Activated CD4-positive, alpha-beta memory T cell treated with anti-CD3 and anti-CD28 coated beads, Interleukin-2, amount 10 ng/mL, durations not matched to agents 7 days and 5 days (primary cell): ENCODE data around the gene RFK. TPM values are rescaled to one million over a fixed set of nuclear protein-coding genes. Genes with fewer than 3 reads are reported as not detected.
A peak's percentile ranks its signal among the peaks of the same experiment; 100 is the strongest.

ENCODE experiments used
- CTCF ChIA-PET: fragments of 350-600 bp; sonication (Branson Sonifier 250); formaldehyde crosslinking; loops from one replicate; lab custom pipeline; 2021; ENCODE audit warnings: antibody characterized with exemption, inconsistent platforms; lab: Charles Lee
- POLR2A ChIA-PET: fragments of 350-600 bp; sonication (Branson Sonifier 250); formaldehyde crosslinking; loops from one replicate; lab custom pipeline; 2021; ENCODE audit warnings: antibody characterized with exemption; lab: Charles Lee
- DNase-seq: peaks from one replicate; pipeline ENCODE4 v3.0.0-alpha.2; 2020
- H3K27ac Mint-ChIP-seq: one replicate; pipeline ENCODE4 v1.8.0; 2021; ENCODE audit warnings: mild to moderate bottlenecking, mixed read lengths
- H3K27me3 Mint-ChIP-seq: one replicate; pipeline ENCODE4 v1.8.0; 2021; ENCODE audit warnings: mixed read lengths
- H3K36me3 Mint-ChIP-seq: one replicate; pipeline ENCODE4 v1.8.0; 2021; ENCODE audit warnings: low read depth, mixed read lengths
- H3K4me1 Mint-ChIP-seq: one replicate; pipeline ENCODE4 v1.8.0; 2021; ENCODE audit warnings: mixed read lengths
- H3K4me3 Mint-ChIP-seq: one replicate; pipeline ENCODE4 v1.8.0; 2021; ENCODE audit warnings: mild to moderate bottlenecking, mixed read lengths
- H3K9me3 Mint-ChIP-seq: one replicate; pipeline ENCODE4 v1.8.0; 2021; ENCODE audit warnings: mixed read lengths
- total RNA-seq, 2 experiments: library from RNA; stranded (reverse); gene quantifications; one replicate each; pipeline ENCODE4 v1.2.3, GENCODE V29; 2021

RFK gene
- total RNA-seq, 2 experiments from 2014 or later = 18.4 to 18.7 TPM

DNA sequence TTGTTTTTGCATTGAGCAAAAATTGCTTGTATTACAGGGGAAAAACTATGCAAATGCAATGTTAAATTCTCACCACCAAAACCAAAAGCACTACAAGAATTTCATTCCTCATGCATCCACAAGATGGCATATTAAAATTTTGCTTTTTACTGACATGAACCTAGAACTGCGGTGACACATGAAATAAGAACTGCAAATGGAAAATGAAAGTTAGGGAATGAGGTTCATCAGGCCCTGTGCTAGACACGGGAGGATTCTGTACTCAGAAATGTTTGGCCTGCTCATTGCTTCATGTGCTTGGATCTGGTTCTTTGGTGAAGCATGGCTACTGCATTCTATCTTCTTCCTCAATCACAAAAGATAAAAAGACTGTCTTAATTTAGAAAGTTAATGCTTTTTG lies 9.1 kb upstream of the RFK start:
- Mint-ChIP-seq H3K4me1 (peaks cover 38% of the 10 kb centered on the region), H3K36me3 (no peaks in the 10 kb centered on the region), H3K9me3 (no peaks in the 10 kb centered on the region), H3K4me3 (peak overlapping the region; percentile 46), H3K27me3 (no peaks in the 10 kb centered on the region), H3K27ac (peak overlapping the region; percentile 47)
- ChIA-PET POLR2A (no interaction called here), CTCF (interaction anchor here (1.7 kb wide), 1 partner anchor 9 kb away, joined by 11 read pairs; the partner anchor contains the start of gene RFK)
- DNase-seq = peak; percentile 32

DNA sequence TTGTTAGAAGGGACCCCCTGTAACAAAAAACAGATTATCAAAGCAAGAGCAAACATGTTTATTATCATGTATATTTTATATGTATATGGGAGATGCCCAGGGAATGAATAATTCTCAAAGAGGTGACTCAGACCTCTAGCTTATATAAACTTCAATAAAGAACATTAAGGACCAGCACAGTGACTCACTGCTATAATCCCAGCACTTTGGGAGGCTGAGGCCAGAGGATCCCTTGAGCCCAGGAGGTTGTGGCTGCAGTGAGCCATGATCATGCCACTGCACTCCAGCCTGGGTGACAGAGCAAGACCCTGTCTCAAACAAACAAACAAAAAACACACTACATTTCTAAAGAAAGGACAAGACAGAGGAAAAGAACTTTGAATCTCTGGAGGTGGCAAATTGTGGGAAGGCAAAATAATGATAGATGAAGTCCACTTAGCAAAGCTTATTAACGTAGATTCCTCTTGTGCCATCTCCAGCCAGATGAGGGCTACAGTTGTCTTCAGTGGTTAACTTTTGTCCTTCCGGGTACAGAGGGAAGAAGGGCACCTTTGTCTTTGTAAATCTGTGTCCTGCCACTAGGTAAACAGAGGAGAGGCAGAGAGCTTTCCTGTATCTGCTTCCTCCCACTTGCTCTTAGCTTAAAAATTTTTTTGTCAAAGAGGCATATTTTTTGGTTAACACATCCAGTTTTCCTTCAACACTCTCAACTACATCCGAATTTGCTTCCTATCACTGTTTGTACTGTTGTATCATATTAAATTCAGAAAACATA lies 7.5 kb upstream of the RFK start:
- H3K27ac Mint-ChIP-seq = no peak overlapping the region
- no peak overlapping the region for H3K4me3 Mint-ChIP-seq
- POLR2A ChIA-PET = interaction anchor here (1.0 kb wide), 1 partner anchor 8 kb away, joined by 4 read pairs; the partner anchor contains the start of gene RFK
- peaks cover 37% of the 10 kb centered on the region for H3K4me1 Mint-ChIP-seq
- H3K9me3 Mint-ChIP-seq = no peaks in the 10 kb centered on the region
- no peak for DNase-seq
- CTCF ChIA-PET = interaction anchor here (0.9 to 1.7 kb wide), 6 partner anchors 8 to 306 kb away, joined by 3 to 11 read pairs (median 4); partner anchors contain the start of gene RFK
- no peaks in the 10 kb centered on the region for H3K27me3 Mint-ChIP-seq
- H3K36me3 Mint-ChIP-seq = no peaks in the 10 kb centered on the region

DNA sequence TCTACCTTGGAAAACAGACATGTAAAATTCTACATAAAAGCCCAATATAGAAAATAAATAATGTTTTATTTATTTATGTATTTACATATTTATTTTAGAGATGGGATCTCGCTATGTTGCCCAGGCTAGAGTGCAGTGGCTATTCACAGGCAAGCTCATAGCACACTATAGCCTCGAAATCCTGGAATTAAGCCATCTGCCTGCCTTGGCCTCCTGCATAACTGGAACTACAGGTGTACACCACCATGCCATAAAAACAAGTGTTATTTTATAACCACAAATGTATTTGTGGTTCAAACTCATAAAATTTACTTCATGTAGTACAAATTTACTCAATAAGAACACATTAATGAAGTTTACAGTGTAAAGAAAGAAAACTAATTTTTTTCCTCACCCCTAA lies 7.0 kb upstream of the RFK start:
- Mint-ChIP-seq H3K9me3 (no peaks in the 10 kb centered on the region), H3K4me1 (peaks cover 37% of the 10 kb centered on the region), H3K27me3 (no peaks in the 10 kb centered on the region), H3K4me3 (no peak overlapping the region), H3K36me3 (no peaks in the 10 kb centered on the region), H3K27ac (no peak overlapping the region)
- POLR2A ChIA-PET = no interaction called here
- no peak for DNase-seq
- CTCF ChIA-PET = interaction anchor here (1.1 kb wide), 2 partner anchors 44 to 257 kb away, joined by 4 read pairs; no protein-coding TSS in a partner anchor

DNA sequence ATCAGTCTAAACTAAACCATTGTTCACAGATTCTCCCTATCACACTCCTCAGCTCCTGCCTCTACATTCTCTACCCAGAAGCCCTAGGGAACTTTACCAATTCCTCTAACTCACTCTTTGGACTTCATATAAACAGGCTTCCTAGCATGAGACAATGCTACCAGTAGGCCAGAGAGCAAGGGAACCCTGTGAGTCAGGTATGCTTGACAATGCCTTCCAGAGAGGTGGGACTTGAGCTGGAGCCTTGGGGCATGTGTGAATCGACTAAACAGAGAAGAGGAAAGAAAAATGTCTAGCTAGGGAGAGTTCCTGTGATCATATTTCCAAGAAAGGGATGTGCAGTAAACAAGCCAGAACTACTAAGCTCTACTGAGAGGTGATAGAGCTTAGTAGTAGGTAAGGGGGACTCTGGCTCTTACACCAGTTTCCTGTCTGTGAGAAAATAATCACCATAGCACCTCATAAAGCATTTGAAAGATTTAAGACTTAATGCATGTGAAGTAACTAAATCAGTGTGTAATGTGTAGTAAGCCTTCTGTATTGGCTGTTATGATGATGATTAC lies 6.4 kb upstream of the RFK start:
- POLR2A ChIA-PET = no interaction called here
- H3K27ac Mint-ChIP-seq = peak overlapping the region; percentile 0
- CTCF ChIA-PET = interaction anchor here (1.0 to 1.1 kb wide), 4 partner anchors 28 to 303 kb away, joined by 3 to 4 read pairs (median 4); no protein-coding TSS in a partner anchor

DNA sequence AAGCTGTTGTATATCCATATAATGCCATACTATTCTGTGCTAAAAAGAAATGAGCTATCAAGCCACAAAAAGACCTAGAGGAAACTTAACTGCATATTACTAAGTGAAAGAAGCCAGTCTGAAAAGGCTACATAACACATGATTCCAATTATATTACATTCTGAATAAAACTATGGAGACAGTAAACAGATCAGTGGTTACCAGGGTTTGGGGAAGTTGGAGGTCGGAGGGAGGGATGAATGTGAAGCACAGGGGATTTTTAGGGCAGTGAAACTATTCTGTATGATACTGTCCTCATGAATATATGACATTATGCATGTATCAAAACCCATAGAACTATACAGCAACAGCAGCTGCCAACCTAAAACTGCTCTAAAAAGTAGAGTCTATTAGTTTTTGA lies 5.6 kb upstream of the RFK start:
- CTCF ChIA-PET = interaction anchor here (1.0 to 1.1 kb wide), 2 partner anchors 29 to 304 kb away, joined by 3 read pairs; no protein-coding TSS in a partner anchor

More for the DNA sequence above, 6.4 kb upstream of the RFK start:
- Mint-ChIP-seq H3K4me3 (no peak overlapping the region), H3K27me3 (no peaks in the 10 kb centered on the region), H3K36me3 (no peaks in the 10 kb centered on the region), H3K4me1 (peaks cover 41% of the 10 kb centered on the region), H3K9me3 (no peaks in the 10 kb centered on the region)
- no peak for DNase-seq

DNA sequence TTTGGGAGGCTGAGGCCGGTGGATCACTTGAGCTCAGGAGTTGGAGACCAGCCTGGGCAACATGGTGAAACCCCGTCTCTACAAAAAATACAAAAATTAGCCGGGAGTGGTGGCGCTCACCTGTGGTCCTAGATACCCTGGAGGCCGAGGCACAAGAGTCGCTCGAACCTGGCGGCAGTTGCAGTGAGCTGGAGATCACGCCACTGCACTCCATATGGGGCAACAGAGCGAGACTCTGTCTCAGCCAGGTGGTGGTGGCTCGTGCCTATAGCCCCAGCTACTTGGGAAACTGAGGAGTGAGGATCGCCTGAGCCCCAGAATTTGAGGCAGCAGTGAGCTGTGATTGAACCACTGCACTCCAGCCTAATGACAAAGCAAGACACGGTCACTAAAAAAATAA lies 2.4 kb upstream of the RFK start:
- DNase-seq = no peak
- H3K36me3 Mint-ChIP-seq = peaks cover 14% of the 10 kb centered on the region
- CTCF ChIA-PET = no interaction called here
- H3K4me3 Mint-ChIP-seq = no peak overlapping the region
- peaks cover 2% of the 10 kb centered on the region for H3K9me3 Mint-ChIP-seq
- POLR2A ChIA-PET = no interaction called here
- no peaks in the 10 kb centered on the region for H3K27me3 Mint-ChIP-seq
- peaks cover 43% of the 10 kb centered on the region for H3K4me1 Mint-ChIP-seq
- H3K27ac Mint-ChIP-seq = no peak overlapping the region

More for the DNA sequence above, 5.6 kb upstream of the RFK start:
- H3K9me3 Mint-ChIP-seq = no peaks in the 10 kb centered on the region
- POLR2A ChIA-PET = no interaction called here
- no peaks in the 10 kb centered on the region for H3K36me3 Mint-ChIP-seq
- H3K4me1 Mint-ChIP-seq = peaks cover 42% of the 10 kb centered on the region
- H3K4me3 Mint-ChIP-seq = no peak overlapping the region
- no peak for DNase-seq
- no peak overlapping the region for H3K27ac Mint-ChIP-seq
- no peaks in the 10 kb centered on the region for H3K27me3 Mint-ChIP-seq

DNA sequence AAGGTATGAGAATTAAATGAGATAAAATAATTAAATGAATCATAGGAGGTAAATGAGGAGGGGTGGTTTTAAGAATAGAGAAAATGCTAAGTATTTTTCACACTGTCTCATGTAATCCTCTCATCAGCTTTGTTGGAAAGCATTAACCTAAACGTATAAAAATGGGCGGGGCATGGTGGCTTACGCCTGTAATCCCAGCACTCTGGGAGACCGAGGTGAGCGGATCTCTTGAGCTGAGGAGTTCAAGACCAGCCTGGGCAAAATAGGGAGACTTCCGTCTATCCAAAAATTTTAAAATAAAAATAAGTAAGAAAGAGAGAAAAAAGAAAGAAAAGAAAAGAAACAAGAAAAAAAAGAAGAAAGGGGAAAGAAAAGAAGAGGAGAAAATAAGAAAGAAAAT lies 1.9 kb upstream of the RFK start:
- Mint-ChIP-seq H3K9me3 (peaks cover 2% of the 10 kb centered on the region), H3K36me3 (peaks cover 14% of the 10 kb centered on the region), H3K27me3 (no peaks in the 10 kb centered on the region), H3K4me1 (peaks cover 41% of the 10 kb centered on the region), H3K27ac (no peak overlapping the region), H3K4me3 (no peak overlapping the region)
- DNase-seq = no peak
- ChIA-PET POLR2A (no interaction called here), CTCF (interaction anchor here (1.5 kb wide), 1 partner anchor 46 kb away, joined by 5 read pairs; no protein-coding TSS in a partner anchor)

DNA sequence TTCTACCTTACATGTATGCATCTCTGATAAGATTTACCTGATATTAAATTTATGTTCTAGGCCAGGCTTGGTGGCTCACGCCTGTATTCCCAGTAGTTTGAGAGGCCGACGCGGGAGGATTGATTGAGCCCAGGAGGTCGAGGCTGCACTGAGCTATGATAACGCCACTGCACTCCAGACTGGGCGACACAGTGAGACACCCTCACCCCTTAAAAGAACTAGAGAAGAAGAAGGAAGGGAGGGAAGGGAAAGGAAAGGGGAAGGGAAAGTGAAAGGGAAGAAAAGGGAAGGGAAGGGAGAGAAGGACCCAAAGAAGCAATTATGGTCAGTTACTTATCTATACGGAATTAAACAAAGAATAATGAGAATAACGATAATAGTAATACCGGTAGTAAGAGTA lies 1.2 kb upstream of the RFK start:
- ChIA-PET POLR2A (interaction anchor here (1.0 to 2.7 kb wide), 9 partner anchors 10 to 1367 kb away, joined by 3 to 18 read pairs (median 6); partner anchors contain the start of genes CARNMT1, GCNT1, NMRK1 and OSTF1), CTCF (interaction anchor here (1.1 to 3.3 kb wide), 5 partner anchors 9 to 772 kb away, joined by 3 to 18 read pairs (median 11); no protein-coding TSS in a partner anchor)
- Mint-ChIP-seq H3K9me3 (peaks cover 2% of the 10 kb centered on the region), H3K36me3 (peaks cover 19% of the 10 kb centered on the region), H3K4me1 (peaks cover 42% of the 10 kb centered on the region), H3K27me3 (no peaks in the 10 kb centered on the region), H3K4me3 (peak overlapping the region; percentile 19), H3K27ac (peak overlapping the region; percentile 12)
- DNase-seq = no peak

DNA sequence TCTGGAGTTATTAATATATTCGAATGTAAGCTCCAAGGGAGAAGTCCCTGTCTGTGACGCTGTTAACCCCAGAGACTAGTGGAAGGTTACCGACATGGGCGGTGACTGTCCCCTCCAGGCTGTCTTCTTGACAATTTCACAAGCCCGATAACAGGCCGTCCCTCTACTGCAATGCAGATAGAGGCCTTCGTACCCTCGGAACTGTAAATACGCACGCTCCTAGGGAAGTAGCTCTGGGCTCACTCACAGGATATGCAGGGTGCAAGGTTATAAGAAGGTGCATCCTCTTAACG lies 680 bp upstream of the RFK start:
- POLR2A ChIA-PET = interaction anchor here (0.6 to 2.7 kb wide), 13 partner anchors 10 to 1367 kb away, joined by 3 to 18 read pairs (median 6); partner anchors contain the start of genes CARNMT1, GCNT1, NMRK1 and OSTF1
- Mint-ChIP-seq H3K36me3 (peaks cover 19% of the 10 kb centered on the region), H3K9me3 (peaks cover 2% of the 10 kb centered on the region), H3K4me1 (peaks cover 39% of the 10 kb centered on the region), H3K4me3 (peak overlapping the region; percentile 86), H3K27me3 (no peaks in the 10 kb centered on the region), H3K27ac (peak overlapping the region; percentile 96)
- CTCF ChIA-PET = interaction anchor here (0.7 to 3.5 kb wide), 16 partner anchors 8 to 772 kb away, joined by 3 to 18 read pairs (median 4); partner anchors contain the start of gene GCNT1
- DNase-seq = peak; percentile 64

DNA sequence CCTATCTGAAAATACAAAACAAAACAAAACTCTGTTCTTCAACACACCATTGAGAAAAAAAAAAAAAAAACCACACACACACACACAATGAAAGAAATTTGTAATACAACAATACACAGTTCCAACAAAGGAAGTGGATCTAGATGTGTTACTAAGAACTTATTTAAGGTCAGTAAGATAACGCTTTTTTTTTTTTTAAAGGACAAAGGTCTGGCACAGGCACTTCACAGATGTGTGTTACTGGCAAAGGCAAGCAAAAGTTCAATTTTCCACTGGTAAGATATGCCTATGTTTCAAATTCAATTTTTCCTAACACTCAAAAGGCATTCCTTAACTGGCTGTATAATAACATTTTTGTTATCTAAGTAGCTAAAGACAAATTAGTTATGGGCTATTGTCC lies 3.6 kb downstream of the RFK start:
- H3K27ac Mint-ChIP-seq = no peak overlapping the region
- ChIA-PET POLR2A (no interaction called here), CTCF (no interaction called here)
- peaks cover 48% of the 10 kb centered on the region for H3K36me3 Mint-ChIP-seq
- peaks cover 2% of the 10 kb centered on the region for H3K9me3 Mint-ChIP-seq
- no peak for DNase-seq
- H3K4me1 Mint-ChIP-seq = peaks cover 40% of the 10 kb centered on the region
- H3K4me3 Mint-ChIP-seq = no peak overlapping the region
- no peaks in the 10 kb centered on the region for H3K27me3 Mint-ChIP-seq

DNA sequence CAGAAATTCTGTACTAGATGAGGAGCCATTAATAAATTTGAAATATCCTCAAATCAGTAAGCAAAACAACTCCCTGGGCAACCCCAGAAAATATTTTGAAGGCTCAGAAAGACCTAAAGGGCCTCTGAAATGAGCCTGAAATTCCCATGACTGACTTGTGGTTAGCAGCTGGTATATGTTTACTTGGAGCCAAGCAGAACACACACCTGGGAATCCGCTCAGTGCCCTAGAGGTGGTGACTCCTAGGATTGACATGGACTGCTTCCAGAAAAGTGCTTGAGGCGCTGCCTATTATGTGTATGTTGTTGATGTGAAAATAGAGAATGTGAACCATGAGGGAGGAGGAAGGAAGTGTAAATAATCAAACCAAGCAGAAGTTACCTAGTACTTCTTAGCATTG lies 14.7 kb downstream of the RFK start:
- Mint-ChIP-seq H3K27me3 (no peaks in the 10 kb centered on the region), H3K9me3 (no peaks in the 10 kb centered on the region), H3K36me3 (peaks cover 14% of the 10 kb centered on the region), H3K27ac (no peak overlapping the region), H3K4me3 (no peak overlapping the region), H3K4me1 (no peaks in the 10 kb centered on the region)
- no peak for DNase-seq
- ChIA-PET POLR2A (no interaction called here), CTCF (no interaction called here)

DNA sequence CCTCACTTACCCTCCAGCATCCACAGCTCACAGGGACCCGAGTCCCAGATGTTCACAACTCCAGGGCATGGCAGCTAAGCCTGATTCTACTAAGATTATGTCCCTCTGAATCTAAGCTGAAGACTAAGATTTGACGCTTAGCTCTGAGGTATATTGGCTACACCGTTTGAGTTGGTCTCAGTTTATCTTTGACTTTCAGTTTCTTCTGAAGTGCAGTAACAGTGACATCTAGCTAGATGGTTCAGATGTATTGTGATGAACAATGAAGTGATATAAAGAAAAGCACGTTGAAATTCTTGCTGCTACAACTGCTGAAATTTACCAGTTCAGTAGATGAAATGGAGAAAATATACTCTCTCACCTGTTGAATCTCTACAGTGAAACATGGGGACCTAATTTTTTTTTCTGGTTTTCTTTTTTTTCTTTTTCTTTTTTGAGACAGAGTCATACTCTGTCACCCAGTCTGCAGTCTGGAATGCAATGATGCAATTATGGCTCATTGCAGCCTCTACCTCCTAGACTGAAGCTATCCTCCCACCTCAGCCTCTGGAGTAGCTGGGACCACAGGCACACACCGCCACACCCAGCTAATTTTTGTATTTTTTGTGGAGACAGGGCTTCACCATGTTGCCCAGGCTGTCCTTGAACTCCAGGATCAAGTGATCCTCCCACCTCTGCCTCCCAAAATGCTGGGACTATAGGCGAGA lies 15.7 kb downstream of the RFK start:
- no peaks in the 10 kb centered on the region for H3K27me3 Mint-ChIP-seq
- H3K4me1 Mint-ChIP-seq = peaks cover 1% of the 10 kb centered on the region
- ChIA-PET CTCF (interaction anchor here (1.8 kb wide), 1 partner anchor 15 kb away, joined by 6 read pairs; the partner anchor contains the start of gene RFK), POLR2A (no interaction called here)
- H3K4me3 Mint-ChIP-seq = no peak overlapping the region
- DNase-seq = no peak
- H3K9me3 Mint-ChIP-seq = no peaks in the 10 kb centered on the region
- peaks cover 8% of the 10 kb centered on the region for H3K36me3 Mint-ChIP-seq
- no peak overlapping the region for H3K27ac Mint-ChIP-seq
